GM18861 (cell line): ENCODE results near the gene CYBB.
"Not testable (repeated sequence)": the region's sequence is repeated elsewhere in the genome, so short reads cannot be mapped to it uniquely, and the experiment has no call there.

Source experiments
- ATAC-seq: cut with Tn5 transposase; IDR thresholded peaks from one replicate; pipeline ENCODE4 v1.9.1; 2021; ENCODE audit not compliant: unreplicated experiment

Gene CYBB

GRCh38 chrX:37779857-37780256 lies at the start of gene CYBB:
Gene CYBB (plus strand): TSS chrX:37780059. CDS start chrX:37780078, 19 bp downstream.
- ATAC-seq, result no peak

DNA sequence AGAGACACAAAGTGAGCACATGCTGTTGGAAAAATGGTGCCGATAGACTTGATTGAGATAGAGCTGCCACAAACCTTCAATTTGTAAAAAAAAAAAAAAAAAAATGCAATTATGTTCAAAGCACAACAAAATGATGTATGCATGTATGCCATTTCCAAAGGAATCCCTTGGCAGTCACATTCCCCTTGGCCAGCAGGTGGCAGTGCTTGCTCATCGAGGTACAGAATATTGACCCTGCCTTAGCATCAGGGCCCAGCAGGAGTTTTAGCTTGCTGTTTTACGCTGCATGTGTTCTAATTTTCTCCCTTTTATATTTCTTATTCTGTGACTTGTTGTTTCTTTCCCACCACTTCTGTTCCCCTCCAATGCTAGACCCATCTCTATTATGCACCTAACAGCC lies 34.5 kb upstream of the CYBB start:
- ATAC-seq, result peak; percentile 59

DNA sequence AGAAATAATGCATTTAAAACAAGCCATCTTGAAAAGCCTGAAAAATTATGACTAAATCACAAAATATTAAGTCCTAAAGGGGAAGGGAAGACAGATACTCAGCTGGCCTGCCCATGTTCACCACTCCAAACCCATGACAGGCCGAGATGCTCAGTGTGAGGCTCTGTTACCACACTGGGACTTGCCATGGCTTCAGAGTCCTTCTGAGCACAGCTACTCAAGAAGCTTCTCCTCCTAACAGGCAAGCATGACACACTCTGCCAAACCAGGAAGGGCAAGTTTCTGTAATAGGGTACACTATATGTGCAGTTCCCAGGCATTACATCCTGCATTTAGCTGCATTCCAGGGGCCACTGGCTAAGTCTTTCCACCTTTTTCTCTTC lies 34.0 kb upstream of the CYBB start:
- ATAC-seq, result peak; percentile 14

DNA sequence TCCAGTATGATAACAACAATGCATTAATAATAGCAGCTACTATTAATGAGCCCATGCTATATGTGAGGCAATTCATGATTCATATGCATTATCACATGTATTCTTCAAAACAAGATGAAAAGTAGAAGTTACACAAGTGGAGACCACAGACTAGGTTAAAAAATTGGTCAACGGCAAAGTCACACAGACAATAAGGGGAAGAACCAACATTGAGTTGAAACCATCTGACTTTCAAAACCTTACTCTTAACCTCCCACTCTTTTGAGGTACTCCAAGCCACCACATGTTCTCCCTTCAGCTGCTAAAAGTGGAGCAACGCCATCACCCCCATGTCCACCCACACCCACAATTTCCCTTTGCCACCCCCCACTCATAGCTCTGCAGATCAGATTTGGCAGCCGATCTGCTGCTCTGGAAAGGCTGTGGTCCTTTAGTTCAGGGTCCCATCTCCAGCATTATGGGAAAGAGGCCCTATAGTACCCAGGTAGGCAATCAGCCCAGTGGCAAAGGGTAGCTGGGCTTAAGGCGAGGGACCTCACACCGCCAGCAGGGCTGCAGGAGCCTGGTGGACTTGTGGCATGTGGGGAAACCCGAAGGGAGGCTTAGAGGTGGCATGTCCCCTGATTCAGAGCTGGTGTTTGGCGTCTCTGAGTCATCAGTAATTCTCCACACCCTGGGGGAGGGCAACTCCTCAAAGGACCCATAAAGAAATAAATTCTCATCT lies 33.5 kb upstream of the CYBB start:
- ATAC-seq, result peak; percentile 73

GRCh38 chrX:37746951-37747350 lies 32.9 kb upstream of the CYBB start:
- no peak for ATAC-seq

- no peak for ATAC-seq
These were observed 27.6 kb upstream of the CYBB start for GRCh38 chrX:37752281-37752680.

DNA sequence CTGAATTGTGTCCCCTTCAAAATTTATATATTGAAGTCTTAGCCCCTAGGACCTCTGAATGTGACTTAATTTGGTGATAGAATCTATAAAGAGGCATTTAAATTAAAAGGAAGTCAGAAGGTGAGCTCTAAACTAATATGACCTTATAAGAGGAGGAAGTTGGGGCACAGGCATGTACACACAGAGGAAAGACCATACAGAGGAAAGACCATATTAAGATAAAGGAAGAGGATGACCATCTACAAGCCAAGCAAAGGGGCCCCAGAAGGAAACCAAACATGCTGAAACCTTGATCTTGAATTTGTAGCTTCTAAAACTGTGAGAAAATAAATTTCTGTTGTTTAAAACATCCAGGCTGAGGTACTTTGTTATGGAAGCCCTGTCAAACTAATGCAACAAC lies 26.9 kb upstream of the CYBB start:
- no peak for ATAC-seq

DNA sequence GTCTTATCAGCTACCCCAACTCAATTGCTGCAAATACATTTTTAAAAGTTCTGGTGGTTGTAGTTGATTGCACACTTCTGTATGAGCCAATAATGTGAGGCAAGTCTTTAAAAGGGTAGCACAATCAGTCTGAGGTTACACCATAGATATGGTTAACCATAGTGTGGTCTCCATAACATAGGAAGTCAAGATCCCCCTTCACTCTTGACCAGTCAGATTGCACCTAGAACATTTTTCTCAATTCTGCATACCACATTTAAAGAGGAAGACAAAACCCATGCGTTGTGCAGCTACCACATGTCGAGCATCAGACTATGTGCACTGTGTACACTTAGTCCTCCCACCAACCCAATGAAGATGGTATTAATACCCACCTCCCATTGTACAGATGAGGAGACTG lies 26.5 kb upstream of the CYBB start:
- ATAC-seq, result no peak

- ATAC-seq, result no peak
These were observed 25.3 kb upstream of the CYBB start for GRCh38 chrX:37754516-37754915.

GRCh38 chrX:37755025-37755424 lies 24.8 kb upstream of the CYBB start:
- ATAC-seq, result peak; percentile 92

DNA sequence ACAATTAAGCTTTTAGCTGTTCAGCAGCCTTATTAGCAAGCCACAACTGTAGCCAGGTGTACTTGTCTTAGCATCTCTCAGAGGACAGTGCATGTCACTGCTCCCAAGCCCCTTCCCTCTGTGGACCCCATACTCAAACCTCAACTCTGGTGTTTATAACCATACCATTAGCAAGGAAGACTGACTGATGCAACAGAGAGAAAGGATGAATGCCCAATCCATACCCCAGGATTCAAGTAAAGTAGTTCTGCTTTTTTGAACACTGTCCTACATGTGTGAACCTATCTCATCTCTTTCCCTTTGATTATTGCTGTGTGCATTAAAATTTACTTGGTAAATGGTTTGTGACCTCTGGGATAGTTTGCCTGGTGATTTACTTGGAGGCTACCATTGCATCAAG lies 22.8 kb upstream of the CYBB start:
- no peak for ATAC-seq

- no peak for ATAC-seq
These were observed 20.5 kb upstream of the CYBB start for GRCh38 chrX:37759351-37759750.

DNA sequence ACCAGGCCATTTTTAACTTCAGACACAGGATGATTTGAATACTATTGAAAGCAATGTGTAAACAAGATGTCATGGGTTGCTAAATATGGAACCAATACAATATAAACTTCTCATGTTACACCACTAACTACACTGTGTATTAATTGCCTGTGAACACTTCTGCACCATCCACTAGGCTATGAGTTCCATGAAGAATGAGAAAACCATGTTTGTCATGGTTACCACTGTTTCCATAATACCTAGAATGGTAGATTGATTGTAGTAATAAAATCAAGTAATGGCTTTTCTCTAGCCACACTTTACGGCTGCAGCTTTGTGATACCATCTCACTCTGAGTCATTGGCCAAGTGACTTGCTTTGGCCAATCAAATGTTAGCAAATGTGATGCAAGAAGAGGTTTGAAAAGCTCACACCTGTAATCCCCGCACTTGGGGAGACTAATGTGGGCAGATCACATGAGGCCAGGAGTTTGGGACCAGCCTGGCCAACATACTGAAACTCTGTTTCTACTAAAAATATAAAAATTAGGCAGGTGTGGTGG lies 19.9 kb upstream of the CYBB start:
- no peak for ATAC-seq

DNA sequence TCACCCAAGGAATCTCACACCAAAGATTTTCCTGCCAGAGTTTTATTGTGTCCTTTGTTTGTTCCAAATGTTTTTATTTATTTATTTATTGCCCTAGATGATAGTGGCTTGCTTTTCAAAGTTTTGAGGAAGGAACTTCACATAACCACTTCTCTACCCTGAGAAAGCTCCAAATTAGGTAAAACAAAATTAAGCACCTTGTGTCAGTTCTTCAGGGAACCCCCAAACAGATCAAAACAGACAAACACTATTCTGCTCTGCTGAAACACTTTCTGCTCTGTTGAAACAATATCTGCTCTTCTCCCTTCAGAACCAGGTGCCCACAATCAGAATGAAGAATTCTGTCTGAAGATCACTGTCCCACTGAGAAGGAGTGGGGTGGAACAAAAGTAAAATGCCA lies 16.5 kb upstream of the CYBB start:
- ATAC-seq, result no peak

DNA sequence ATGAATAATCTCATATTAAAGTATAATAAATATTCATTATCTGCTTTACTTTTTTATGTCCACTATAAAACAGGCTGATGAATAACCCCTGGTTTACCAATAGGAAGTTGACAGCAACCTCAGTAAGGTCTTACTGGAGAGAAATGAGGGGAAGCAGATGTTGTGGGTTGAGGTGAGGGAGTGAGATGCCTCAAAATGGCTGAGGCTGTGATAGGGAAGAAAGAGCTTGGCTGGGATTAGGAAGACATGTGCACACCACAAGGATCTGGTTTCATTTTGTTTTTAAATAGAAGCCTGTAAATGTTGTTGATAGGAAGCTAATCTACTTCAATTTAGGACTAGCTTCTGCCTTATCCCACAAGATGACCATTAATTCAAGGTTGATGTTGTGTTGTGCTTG lies 14.4 kb upstream of the CYBB start:
- no peak for ATAC-seq

GRCh38 chrX:37767430-37767829 lies 12.4 kb upstream of the CYBB start:
- no peak for ATAC-seq

- not testable (repeated sequence) for ATAC-seq
These were observed 11.0 kb upstream of the CYBB start for GRCh38 chrX:37768866-37769265.

DNA sequence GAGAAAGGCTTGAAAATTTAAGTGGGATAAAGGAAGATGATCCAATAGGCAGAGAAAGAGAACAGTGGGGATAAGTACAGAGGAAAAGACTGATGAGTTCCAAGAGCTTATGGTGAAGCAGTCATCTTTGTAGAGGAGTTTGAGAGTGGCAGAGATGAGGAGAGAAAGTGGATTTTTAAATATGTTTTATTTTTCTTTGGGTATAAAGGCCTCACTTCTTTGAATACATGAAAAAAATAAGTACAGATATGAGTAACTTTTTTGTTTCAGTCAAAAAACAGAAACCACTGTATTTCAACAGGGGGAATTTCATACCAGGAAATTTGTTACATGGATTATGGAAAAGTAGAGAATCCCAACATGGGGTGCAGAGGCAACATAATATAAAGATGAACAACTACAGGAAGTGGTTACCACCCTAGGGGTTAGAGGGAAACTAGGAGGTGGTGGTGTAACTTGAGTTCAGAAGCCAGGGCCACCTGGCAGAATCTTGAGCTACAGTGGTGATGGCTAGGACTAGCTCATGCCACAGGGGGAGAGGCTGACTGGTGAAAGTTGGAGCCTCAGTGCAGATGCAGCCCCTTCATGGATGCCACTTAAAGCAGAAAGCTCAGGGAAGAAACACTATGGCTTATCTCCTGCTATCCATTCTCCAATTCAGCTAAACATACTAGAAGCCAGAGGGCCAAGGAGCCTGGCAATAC lies 3.4 kb upstream of the CYBB start:
- ATAC-seq, result peak; percentile 59

- no peak for ATAC-seq
These were observed 2.9 kb upstream of the CYBB start for GRCh38 chrX:37776987-37777325.

DNA sequence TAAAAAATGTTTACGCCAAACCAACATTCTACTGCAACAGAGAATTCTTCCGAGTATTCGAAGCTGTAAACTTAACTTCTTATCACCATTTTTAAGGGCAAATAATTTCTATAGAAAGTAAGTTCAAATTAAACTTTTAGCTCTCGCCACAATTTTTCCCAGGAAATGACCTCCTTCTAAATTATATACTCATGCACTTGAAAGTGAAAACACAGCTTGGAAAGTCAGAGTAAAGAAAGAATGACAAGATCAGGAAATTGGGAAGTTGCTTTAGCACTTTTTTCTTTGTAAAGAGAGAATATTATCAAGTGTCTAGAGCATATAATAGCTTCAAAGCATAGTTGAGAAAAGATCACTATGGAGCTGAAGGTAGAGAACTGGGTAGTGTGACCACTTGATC lies 1.2 kb downstream of the CYBB start:
- no peak for ATAC-seq

DNA sequence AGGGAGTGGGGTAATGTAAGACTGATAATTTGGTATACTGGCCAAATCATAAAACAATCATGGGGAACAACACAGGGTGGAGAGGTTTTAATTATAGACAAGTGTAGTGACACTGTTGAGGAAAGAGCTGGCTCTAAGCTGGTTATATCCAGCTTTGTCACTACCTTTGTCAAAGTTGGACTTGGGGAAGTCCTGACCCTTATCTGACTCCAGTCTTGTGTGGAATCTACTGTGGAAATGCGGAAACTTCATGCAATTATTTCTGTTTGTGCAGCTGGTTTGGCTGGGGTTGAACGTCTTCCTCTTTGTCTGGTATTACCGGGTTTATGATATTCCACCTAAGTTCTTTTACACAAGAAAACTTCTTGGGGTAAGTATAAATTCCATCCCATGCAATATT lies 2.0 kb downstream of the CYBB start:
- ATAC-seq, result peak; percentile 5

DNA sequence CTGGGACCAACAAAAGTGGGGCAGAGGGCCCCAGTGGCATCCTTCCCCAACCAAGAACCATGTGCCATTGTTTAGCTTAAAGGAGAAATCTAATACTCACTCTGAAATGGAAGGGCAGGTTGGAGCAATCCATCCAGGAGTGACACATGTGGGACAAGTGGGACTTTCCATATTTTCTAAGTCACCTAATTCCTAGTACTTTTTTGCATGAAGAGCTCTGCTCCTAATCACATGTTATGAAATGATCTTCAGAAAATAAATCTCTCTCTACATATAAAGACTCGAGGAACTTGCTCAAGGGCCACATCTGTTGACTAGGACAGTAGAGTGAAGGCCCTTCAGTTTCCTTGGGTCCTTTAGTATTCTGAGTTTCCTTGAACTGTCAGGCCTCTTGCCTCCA lies 2.5 kb downstream of the CYBB start:
- no peak for ATAC-seq

DNA sequence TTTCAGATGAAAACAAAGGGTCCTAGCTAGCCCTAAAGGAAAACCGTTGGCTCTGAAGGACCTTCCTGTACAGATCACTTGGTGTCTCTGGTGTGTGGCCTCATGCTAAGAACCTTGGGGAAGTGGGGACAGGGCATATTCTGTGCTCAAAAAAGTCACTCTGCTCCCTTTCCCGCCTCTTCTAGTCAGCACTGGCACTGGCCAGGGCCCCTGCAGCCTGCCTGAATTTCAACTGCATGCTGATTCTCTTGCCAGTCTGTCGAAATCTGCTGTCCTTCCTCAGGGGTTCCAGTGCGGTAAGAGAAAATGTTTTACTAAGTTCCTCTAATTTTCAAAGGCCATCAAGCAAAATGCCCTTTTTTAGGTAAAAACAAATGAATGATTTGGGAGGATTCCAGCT lies 3.4 kb downstream of the CYBB start:
- no peak for ATAC-seq
